ENCODE results near the gene IPP. TPM values are rescaled to one million over a fixed set of nuclear protein-coding genes. Genes with fewer than 3 reads are reported as not detected.
A peak's percentile ranks its signal among the peaks of the same experiment; 100 is the strongest.
"Not testable (repeated sequence)": the region's sequence is repeated elsewhere in the genome, so short reads cannot be mapped to it uniquely, and the experiment has no call there.

Gene IPP
- total RNA-seq, 1 donor from 2014 or later: 18.4 TPM

- no peak for DNase-seq (ENCODE audit: low read depth)
Measured at GRCh38 chr1:45684402-45684801, 66.1 kb downstream of the IPP start.

- no peak for DNase-seq (ENCODE audit: low read depth)
Measured at GRCh38 chr1:45682942-45683341, 67.5 kb downstream of the IPP start.

- DNase-seq (ENCODE audit: low read depth): peak; percentile 40
Measured at GRCh38 chr1:45679123-45679522, 71.3 kb downstream of the IPP start.

GRCh38 chr1:45678489-45678888 is 72.0 kb downstream of the IPP start:
- DNase-seq (ENCODE audit: low read depth): no peak

GRCh38 chr1:45677751-45678245 is 72.7 kb downstream of the IPP start:
- no peak for DNase-seq (ENCODE audit: low read depth)

- DNase-seq (ENCODE audit: low read depth): not testable (repeated sequence)
Measured at GRCh38 chr1:45676553-45676952, 73.9 kb downstream of the IPP start.

GRCh38 chr1:45674478-45674877 is 76.0 kb downstream of the IPP start:
- DNase-seq (ENCODE audit: low read depth): no peak

GRCh38 chr1:45673956-45674355 is 76.5 kb downstream of the IPP start:
- no peak for DNase-seq (ENCODE audit: low read depth)

GRCh38 chr1:45669859-45670655 is 80.4 kb downstream of the IPP start:
- DNase-seq (ENCODE audit: low read depth): no peak

GRCh38 chr1:45669379-45669778 is 81.1 kb downstream of the IPP start:
- DNase-seq (ENCODE audit: low read depth): no peak

GRCh38 chr1:45668526-45668925 is 81.9 kb downstream of the IPP start:
- DNase-seq (ENCODE audit: low read depth): no peak

- no peak for DNase-seq (ENCODE audit: low read depth)
Measured at GRCh38 chr1:45667321-45668111, 82.9 kb downstream of the IPP start.

- DNase-seq (ENCODE audit: low read depth): no peak
Measured at GRCh38 chr1:45666836-45667235, 83.6 kb downstream of the IPP start.

- no peak for DNase-seq (ENCODE audit: low read depth)
Measured at GRCh38 chr1:45660336-45660735, 90.1 kb downstream of the IPP start.

- DNase-seq (ENCODE audit: low read depth): no peak
Measured at GRCh38 chr1:45659222-45659621, 91.2 kb downstream of the IPP start.

GRCh38 chr1:45658171-45658570 is 92.3 kb downstream of the IPP start:
- DNase-seq (ENCODE audit: low read depth): no peak

- DNase-seq (ENCODE audit: low read depth): no peak
Measured at GRCh38 chr1:45656573-45657226, 93.8 kb downstream of the IPP start.

GRCh38 chr1:45654540-45655280 is 95.7 kb downstream of the IPP start:
- no peak for DNase-seq (ENCODE audit: low read depth)

Measured in renal cortical epithelial cell (primary cell).